HCT116 (cell line): ENCODE results near the gene OBSL1.

Experiments
- CTCF ChIP-seq, 3 experiments: fragments of 200-600 bp in 1 of 3; sonication (generic) in 1 of 3; IDR thresholded peaks in 2 of 3; conservative IDR thresholded peaks in 1 of 3; 2 replicates each; pipeline ENCODE4 v1.5.1; 2012 to 2017; ENCODE audit warnings: low read depth in 2 of 3, low read length in 2 of 3, antibody characterized with exemption in 1 of 3, borderline replicate concordance in 1 of 3, control low read depth in 1 of 3, mild to moderate bottlenecking in 1 of 3, mixed read lengths in 1 of 3, mixed run types in 1 of 3, moderate library complexity in 1 of 3; ENCODE audit not compliant: insufficient read depth in 1 of 3
- EZH2 ChIP-seq: fragments of 200-600 bp; sonication (generic); IDR thresholded peaks from 2 replicates; pipeline ENCODE4 v1.6.1; 2017; ENCODE audit warnings: antibody characterized with exemption, mixed run types
- EZH2phosphoT487 ChIP-seq: fragments of 200-600 bp; IDR thresholded peaks from 2 replicates; pipeline ENCODE4 v1.6.1; 2018; ENCODE audit warnings: antibody characterized with exemption, borderline replicate concordance
- MAX ChIP-seq: IDR thresholded peaks from 2 replicates; pipeline ENCODE4 v1.6.1; 2012
- POLR2A ChIP-seq: IDR thresholded peaks from 2 replicates; pipeline ENCODE4 v1.7.0; 2011; ENCODE audit warnings: borderline replicate concordance; ENCODE audit not compliant: insufficient read depth, insufficient read length; ENCODE audit errors: extremely low read depth
- POLR2AphosphoS5 ChIP-seq: IDR thresholded peaks from 2 replicates; pipeline ENCODE4 v1.6.1; 2011; ENCODE audit warnings: mild to moderate bottlenecking, low read depth, low read length, moderate library complexity
- REST ChIP-seq: IDR thresholded peaks from 2 replicates; pipeline ENCODE4 v1.6.1; 2012; ENCODE audit warnings: low read depth
- SIN3A ChIP-seq: IDR thresholded peaks from 2 replicates; pipeline ENCODE4 v1.6.1; 2012; ENCODE audit warnings: low read depth
- SRF ChIP-seq: IDR thresholded peaks from 2 replicates; pipeline ENCODE4 v1.6.1; 2012; ENCODE audit warnings: low read depth

GRCh38 chr2:219507581-219508443 lies 63.5 kb downstream of the OBSL1 start:
- TF ChIP-seq CTCF (IDR thresholded peaks at IDR 0.05 in 2 of 3, conservative IDR thresholded peaks at IDR 0.05 in 1 of 3; ENCODE audit: borderline replicate concordance in 1 of 3, insufficient read depth in 1 of 3, low read depth in 2 of 3, low read length in 2 of 3) (no peak), EZH2 (no peak), POLR2AphosphoS5 (no peak), SRF (no peak), POLR2A (no peak), SIN3A (no peak), EZH2phosphoT487 (no peak), REST (no peak), MAX (no peak)
